Cardiac muscle cell (in vitro differentiated cells and primary cell): Measurements from ENCODE around the gene PADI6. TPM values are rescaled to one million over a fixed set of nuclear protein-coding genes. Genes with fewer than 3 reads are reported as not detected.
A peak's percentile ranks its signal among the peaks of the same experiment; 100 is the strongest.

Experiments
- DNase-seq, 2 donors: peaks; one replicate each; pipeline versions ENCODE4 v3.0.0 to v3.0.0-alpha.2; 2010 to 2017; ENCODE audit warnings: low read depth in 1 of 2, low spot score in 1 of 2
- H3K27ac ChIP-seq: fragments of 200-600 bp; sonication (generic); 2 replicates; pipeline ENCODE4 v1.5.1; 2016
- H3K27me3 ChIP-seq: fragments of 200-600 bp; sonication (generic); 2 replicates; pipeline ENCODE4 v1.6.0; 2016; ENCODE audit warnings: control low read depth
- H3K36me3 ChIP-seq: fragments of 200-600 bp; sonication (generic); 2 replicates; pipeline ENCODE4 v1.5.1; 2016; ENCODE audit warnings: control low read depth
- H3K4me1 ChIP-seq: fragments of 200-600 bp; sonication (generic); 2 replicates; pipeline ENCODE4 v1.8.1; 2017; ENCODE audit warnings: low read depth, mild to moderate bottlenecking, mixed run types
- H3K4me3 ChIP-seq: fragments of 200-600 bp; sonication (generic); 2 replicates; pipeline ENCODE4 v1.5.1; 2016; ENCODE audit warnings: mild to moderate bottlenecking
- H3K9me3 ChIP-seq: fragments of 200-600 bp; sonication (generic); 2 replicates; pipeline ENCODE4 v1.5.1; 2017; ENCODE audit warnings: low read depth, mild to moderate bottlenecking, control low read depth
- polyA plus RNA-seq: library from polyadenylated mRNA; unstranded; fragments of >200 nt; fragmentation: Nextera tagmentation; extraction: Ambion mirVana; gene quantifications from 2 replicates; pipeline ENCODE4 v1.2.1, GENCODE V29; 2016
- total RNA-seq: library from RNA; depleted of rRNA; stranded (reverse); fragments of >200 nt; gene quantifications from 2 replicates; pipeline ENCODE4 v1.2.3, GENCODE V29; 2016
- TF ChIP-seq, protein P1 (sequence below): IDR thresholded peaks from 2 replicates; pipeline ENCODE4 v1.5.1; 2012; ENCODE audit warnings: low read depth, mild to moderate bottlenecking, low read length

Gene PADI6
- total and polyA plus RNA-seq, 2 experiments from 2014 or later: not detected

- TF ChIP-seq, protein P1, sequence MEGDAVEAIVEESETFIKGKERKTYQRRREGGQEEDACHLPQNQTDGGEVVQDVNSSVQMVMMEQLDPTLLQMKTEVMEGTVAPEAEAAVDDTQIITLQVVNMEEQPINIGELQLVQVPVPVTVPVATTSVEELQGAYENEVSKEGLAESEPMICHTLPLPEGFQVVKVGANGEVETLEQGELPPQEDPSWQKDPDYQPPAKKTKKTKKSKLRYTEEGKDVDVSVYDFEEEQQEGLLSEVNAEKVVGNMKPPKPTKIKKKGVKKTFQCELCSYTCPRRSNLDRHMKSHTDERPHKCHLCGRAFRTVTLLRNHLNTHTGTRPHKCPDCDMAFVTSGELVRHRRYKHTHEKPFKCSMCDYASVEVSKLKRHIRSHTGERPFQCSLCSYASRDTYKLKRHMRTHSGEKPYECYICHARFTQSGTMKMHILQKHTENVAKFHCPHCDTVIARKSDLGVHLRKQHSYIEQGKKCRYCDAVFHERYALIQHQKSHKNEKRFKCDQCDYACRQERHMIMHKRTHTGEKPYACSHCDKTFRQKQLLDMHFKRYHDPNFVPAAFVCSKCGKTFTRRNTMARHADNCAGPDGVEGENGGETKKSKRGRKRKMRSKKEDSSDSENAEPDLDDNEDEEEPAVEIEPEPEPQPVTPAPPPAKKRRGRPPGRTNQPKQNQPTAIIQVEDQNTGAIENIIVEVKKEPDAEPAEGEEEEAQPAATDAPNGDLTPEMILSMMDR: no peak
- Histone ChIP-seq H3K27me3 (no peaks in the 10 kb centered on the region), H3K4me3 (no peak overlapping the region), H3K27ac (peak overlapping the region; percentile 74), H3K9me3 (no peaks in the 10 kb centered on the region), H3K36me3 (peaks cover 57% of the 10 kb centered on the region), H3K4me1 (peaks cover 30% of the 10 kb centered on the region)
- peak; percentile 70 to 95 for DNase-seq
Observed at GRCh38 chr1:17423781-17424245, 51.8 kb downstream of the PADI6 start.

DNA sequence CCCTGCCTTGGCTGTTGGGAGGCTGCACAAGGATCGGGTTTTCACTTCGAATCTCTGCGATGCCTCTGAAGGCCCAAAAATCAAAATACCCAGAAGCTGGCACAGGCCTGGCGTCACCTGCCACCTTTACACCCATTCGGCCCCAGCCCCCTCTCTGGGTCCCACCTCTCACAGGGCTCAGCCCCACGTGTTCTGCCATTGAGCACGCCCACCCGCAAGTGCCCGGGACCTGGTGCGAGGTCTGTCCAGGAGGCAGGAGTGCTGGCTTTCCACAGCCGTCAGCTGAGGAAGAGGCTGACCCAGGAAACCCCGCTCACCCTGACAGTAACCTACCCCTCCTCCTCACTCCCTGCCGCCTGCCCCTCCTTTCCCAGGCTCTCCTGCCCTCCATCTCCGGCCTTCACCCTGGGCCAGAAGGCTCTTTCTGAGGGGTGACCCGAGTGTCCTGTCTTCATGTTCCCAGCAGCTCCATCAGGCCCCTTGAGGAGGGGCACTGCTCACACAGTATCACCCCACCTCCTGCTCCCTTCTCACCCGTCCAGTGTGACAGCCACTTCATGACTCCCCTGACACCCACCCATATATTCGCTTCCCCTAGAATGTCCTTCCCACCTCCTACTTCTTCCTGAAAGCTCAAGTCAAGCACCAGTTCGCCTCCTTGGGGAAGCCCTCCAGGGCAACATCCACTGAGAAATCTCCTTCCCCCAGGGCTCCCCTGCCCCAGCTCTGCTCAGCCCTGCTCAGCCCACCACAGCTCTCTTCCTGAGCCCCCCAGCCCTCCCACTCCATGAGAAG is 54.0 kb downstream of the PADI6 start:
- Histone ChIP-seq H3K36me3 (peaks cover 49% of the 10 kb centered on the region), H3K27me3 (no peaks in the 10 kb centered on the region), H3K4me1 (peaks cover 24% of the 10 kb centered on the region), H3K4me3 (no peak overlapping the region), H3K9me3 (no peaks in the 10 kb centered on the region), H3K27ac (peak overlapping the region; percentile 74)
- TF ChIP-seq, protein P1: no peak
- no peak for DNase-seq

DNA sequence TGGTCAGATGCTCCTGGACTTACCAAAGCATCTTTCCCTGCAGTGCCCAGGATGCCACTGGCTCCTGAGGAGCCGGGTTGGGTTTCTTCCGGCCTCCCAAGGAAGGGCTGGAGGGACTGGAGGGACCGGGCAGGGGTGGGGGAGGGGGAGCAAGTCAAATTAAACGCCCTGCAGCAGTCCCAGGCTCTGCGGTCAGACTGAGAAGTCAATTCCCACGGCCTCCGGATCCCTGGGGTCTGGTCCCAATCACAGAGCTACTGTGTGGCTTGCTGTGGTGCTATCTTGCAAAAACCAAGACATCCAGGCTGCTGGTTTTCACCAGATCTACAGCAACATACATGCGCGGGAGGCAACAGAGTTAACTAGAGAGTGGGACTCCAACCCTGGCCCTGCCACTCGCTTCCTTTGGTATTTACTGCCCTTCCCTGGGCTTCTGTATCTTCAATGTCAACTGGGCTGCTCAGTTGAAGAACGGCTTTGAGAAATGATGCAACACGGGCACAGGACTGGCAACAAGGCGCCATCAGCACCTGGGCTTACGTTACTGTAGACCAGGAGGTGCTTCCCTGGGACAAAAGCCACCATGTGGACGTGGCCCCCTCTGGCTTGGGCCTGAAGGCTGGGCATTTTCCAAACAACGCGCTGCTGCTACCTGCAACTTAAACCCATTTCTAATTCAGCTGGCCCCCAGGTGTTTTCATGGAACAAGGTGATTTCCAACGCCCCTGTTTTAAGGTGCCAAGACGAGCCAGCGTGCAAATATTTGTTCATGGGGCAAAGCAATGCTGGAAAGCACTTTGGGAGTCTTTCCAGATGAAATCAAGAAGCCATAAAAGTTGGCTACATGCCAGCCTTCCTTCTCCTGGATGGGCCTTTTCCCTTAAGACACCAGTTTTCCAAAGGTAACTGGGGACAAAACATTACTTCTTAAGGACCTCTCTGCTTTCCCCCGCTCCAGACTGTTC is 56.0 kb downstream of the PADI6 start:
- TF ChIP-seq, protein P1: no peak
- Histone ChIP-seq H3K27me3 (no peaks in the 10 kb centered on the region), H3K4me3 (no peak overlapping the region), H3K27ac (no peak overlapping the region), H3K4me1 (peaks cover 24% of the 10 kb centered on the region), H3K36me3 (peaks cover 41% of the 10 kb centered on the region), H3K9me3 (no peaks in the 10 kb centered on the region)
- DNase-seq: no peak

DNA sequence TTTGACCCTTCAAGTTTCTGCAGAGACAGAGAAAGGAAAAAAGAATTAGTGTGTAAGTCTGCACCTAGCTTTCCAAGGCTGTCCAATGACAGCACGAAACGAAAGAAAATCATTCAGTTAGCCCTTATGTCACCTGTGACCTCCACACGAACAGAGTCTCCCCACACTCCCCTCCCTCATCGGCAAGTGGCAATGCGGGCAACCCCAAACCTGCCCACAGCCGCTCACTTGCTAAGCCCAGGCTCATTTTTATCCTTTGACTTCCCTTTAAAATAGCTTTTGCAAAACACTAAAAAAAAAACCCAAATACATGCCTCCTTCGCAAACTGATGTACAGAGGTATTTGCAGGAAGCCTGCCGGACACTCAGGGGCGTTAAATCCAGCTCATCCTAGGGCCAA is 57.2 kb downstream of the PADI6 start:
- H3K4me1 ChIP-seq: peaks cover 12% of the 10 kb centered on the region
- TF ChIP-seq, protein P1: no peak
- no peak overlapping the region for H3K27ac ChIP-seq
- H3K4me3 ChIP-seq: no peak overlapping the region
- H3K27me3 ChIP-seq: no peaks in the 10 kb centered on the region
- DNase-seq: no peak
- peaks cover 50% of the 10 kb centered on the region for H3K36me3 ChIP-seq
- no peaks in the 10 kb centered on the region for H3K9me3 ChIP-seq

DNA sequence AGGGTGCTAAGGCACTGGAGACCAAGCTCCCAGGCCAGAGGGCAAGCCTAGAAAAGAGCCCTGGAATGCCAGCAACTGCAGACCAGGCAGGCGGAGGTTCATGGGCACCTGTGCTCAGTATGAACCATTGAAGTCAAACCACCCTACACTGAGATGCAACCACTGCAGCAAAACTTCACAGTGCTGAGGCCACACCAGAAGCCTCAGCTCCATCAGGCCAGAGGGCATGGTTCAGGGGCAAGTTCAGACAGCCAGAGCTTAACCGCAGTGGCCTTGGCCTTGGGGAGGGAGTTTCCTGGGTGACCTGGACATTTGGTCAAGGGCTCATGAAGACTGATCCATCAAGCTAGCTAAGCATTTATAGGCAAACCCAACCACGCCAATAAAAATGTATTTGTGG is 60.4 kb downstream of the PADI6 start:
- H3K27ac ChIP-seq: no peak overlapping the region
- TF ChIP-seq, protein P1: no peak
- DNase-seq: no peak
- H3K9me3 ChIP-seq: no peaks in the 10 kb centered on the region
- H3K36me3 ChIP-seq: peaks cover 31% of the 10 kb centered on the region
- H3K27me3 ChIP-seq: no peaks in the 10 kb centered on the region
- no peaks in the 10 kb centered on the region for H3K4me1 ChIP-seq
- H3K4me3 ChIP-seq: no peak overlapping the region
